GM20431 (cell line): ENCODE measurements around the gene RBBP4.
"Not testable (repeated sequence)": the region's sequence is repeated elsewhere in the genome, so short reads cannot be mapped to it uniquely, and the experiment has no call there.

Experiments used
- in situ Hi-C: fragments of 300-500 bp; cut with MseI, MboI; formaldehyde crosslinking; loops from one replicate; pipeline ENCODE4 v1.15.0; 2020; ENCODE audit warnings: low sequenced_read_pairs; ENCODE audit not compliant: unreplicated experiment

RBBP4 gene

GRCh38 chr1:32684167-32684811 is 33.3 kb downstream of the RBBP4 start:
- in situ Hi-C loops: no loop called here

DNA sequence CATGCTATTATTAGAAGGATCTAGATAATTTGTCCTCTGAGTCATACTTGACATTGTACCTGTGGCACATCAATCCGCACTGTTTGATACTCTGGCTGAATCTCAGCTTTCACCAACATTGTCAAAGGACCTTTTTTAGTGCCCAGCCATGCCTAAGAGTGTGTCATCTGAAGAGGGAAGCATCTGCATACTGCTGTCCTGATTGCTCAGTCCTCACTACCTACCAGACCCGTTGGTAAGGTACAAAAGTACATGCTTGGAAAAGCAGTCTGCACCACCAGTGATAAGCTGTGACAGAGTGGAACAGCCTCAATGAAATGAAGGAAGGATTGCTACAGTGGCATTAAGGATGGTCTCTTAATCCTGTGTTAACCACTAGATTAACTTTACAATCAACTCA is 34.5 kb downstream of the RBBP4 start:
- in situ Hi-C loops: no loop called here

DNA sequence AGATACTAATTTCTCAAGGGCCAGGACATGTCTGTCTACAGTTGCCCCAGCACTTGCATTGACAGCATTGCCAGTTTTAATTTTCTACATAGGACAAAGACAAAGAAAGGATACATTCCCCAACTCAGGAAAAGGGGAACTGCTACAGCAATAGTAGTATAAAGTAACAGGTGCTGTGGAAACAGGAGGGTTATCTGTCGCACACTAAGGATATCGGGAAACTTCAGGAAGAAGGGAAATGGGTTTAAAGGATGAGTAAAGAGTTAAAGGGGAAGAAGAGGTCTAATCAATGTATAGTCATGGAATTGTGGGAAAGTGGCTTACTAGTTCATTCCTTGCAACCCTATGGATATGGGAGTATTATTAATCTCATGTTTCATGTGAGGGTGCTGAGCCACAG is 35.4 kb downstream of the RBBP4 start:
- in situ Hi-C loops: no loop called here

GRCh38 chr1:32693455-32694174 is 42.6 kb downstream of the RBBP4 start:
- in situ Hi-C loops: no loop called here

DNA sequence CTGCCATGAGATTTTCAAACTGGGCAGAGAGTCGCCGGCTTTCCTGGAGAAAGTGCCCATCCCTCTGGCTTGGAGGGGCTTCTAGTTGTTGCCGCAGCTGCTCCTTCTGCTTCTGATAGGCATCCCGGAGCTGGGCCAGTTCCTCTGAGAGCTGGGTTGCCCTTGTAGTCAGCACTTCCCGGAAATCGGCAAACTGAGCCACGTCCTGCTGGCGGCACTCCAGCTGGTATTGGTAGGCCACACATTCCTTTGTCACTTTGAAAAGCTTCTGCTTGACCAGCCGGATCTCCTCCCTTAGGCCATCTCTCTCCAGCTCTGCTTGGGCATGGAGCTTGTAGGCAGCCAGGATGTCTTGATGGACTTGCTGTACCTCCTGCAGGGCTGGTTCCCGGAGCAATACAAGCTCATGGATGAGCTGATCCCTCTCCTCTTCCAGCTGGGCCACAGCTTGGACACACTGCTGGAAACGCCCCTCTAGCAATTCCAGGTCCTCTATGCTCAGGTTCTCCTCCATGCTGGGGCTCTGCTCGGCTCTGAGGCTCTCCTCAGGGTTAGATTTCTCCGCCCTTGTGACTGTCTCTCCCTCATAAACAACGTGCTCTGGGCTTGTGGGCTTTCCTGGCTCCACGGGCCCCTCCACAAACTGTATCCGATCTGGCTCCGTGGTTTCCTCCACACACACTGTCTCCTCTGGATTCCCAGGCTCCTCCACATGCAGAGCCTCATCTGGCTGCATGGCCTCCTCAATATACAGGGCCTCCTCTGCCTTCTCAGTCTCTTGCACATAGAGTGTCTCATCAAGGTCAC is 44.3 kb downstream of the RBBP4 start:
- in situ Hi-C loops: no loop called here

DNA sequence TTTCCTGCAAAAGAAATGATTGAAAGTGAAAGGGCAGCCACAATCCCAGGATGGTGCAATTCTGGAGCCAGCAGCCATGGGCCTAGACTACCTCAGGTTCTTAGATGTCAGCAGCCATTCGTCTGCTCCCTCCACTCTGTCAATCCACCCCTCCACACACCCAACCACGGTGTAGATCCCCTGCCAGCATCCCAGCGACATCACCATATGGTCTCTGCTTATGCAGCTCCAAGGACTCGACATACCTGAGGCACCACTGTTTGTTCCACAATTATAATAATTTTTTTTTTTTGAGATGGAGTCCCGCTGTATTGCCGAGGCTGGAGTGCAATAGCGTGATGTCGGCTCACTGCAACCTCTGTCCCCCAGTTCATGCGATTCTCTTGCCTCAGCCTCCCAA is 45.0 kb downstream of the RBBP4 start:
- in situ Hi-C loops: no loop called here

GRCh38 chr1:32696996-32697395 is 46.0 kb downstream of the RBBP4 start:
- in situ Hi-C loops: not testable (repeated sequence)

DNA sequence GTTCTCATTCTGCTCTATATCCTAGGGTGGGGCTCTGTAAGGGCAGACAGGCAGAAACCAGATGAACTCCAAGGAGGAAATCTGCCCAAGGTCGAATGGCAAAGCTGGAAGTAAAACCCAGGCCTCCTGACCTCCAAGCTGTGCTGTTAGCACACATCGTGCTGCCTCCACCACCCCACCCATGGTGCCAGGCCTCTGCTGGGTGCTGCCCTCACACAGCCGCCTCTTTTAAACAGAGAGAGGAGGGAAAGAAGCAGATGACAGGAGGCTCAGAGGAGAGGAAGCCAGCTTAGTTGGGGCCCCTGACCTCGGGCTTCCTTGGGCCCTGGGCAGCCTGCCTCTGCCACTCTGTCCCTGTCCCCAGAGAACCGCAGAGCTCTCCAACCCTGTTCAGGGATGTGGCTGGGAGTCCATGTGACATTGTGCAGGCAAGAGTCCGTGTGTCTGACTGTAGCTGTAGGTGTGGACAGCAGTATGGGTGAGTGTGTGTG is 50.5 kb downstream of the RBBP4 start:
- in situ Hi-C loops: no loop called here

DNA sequence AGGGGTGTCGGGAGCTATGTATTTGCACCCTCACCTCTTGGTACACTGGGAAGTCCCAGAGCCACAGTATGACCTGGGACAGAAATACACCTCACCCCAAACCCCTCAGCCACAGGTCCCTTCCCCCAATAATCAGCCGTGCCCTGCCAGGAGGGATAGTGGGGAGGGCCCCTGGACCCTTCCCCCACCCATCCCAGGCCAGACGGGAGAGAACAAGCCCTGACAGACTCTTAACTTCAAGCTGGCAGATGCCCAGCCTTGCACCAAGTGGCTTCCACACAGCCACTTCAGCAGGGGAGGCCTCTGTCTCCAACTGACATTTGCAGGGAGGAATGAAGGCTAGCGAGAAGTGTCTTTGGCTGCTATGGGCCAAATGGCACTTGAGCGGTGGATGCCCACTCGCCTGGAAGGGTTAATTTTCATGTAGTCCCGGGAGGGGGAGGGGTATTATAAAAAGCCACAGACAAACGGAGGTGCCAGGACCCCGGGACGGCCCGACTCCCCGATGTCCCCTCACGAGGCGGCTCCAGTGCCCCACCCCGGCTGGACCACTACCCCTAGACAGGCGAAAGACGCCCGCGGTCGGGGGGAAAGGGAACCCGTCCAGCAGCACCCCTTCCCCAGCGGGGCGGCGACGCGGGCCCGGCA is 51.1 kb downstream of the RBBP4 start:
- in situ Hi-C loops: no loop called here

- in situ Hi-C loops: no loop called here
Measured at GRCh38 chr1:32702599-32703478, 51.8 kb downstream of the RBBP4 start, which contains the start of gene SYNC. Gene SYNC (minus strand): TSS chr1:32702770. CDS start chr1:32702660, 110 bp downstream.

DNA sequence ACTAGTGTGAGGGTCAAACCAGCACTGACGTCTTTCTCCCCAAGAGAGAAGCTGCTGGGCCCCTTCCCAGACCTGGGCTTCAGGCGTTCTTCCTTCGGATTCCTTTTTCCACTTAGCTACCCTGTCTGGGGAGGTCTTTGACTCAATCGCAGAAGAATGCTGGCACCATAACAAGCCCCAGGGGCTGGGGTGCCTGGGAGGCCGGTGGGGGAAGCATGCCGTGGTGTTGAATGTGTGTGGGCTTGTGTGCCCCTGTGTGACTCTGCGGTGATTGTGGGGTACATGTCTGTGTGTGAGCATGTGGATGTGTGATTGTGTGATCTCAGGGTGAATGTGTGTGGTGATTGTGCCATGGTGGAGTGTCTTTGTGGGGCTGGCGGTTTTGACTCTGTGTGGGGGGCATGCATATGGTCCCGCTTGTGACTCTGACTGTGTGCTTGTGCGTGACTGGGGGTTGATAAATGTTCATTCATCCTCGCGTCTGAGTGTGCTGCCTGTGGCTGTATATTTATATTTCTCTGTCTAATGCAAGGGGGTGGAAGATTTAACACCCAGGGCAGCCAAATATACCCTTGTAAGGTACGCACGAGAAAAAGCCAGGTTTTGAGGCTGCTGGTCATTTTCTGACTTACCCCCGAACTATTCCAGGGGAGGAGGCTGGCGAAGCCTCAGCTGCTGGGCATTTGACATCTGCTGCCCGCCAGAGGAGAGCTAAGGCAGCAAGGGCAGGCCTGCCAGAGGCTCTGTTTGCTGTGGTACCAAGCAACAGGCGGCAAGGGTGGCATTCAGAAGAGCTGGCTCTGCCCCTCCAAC is 52.7 kb downstream of the RBBP4 start:
- in situ Hi-C loops: no loop called here

DNA sequence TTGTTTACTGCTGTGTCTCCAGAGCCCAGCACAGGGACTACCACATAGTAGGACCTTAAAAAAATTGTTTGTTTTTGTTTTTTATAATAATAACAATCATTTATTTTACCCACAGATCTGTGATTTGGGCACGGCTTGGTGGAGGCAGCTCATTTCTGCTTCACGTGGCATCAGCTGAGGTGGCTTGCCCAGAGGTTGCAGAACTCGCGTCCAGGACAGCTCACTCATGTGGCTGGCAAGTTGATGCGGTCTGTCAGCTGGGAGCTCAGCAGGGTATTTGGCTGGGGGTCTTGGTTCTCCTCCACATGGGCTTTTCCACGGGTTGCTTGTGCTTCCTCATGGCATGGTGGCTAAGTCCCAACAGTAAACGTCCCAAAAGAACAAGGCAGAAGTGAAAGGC is 54.5 kb downstream of the RBBP4 start:
- in situ Hi-C loops: no loop called here

DNA sequence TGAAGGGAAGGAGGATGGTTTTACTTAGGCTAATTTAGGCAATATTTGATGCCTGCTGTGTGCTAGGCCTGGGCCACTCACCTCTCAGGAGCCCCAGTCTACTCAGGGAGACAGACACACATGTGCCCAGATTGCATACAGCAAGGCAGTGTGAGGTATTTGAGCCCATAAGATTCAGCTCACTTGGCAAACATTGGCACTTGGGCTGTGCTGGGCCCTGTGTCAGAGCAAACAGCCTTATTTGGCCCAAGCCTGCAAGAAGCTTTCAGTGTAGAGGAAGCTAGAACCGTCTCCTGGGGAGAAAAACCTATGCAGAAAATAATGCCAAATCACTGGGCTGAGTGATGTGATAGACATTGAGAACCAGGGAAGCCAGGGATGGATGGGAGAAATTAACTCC is 55.5 kb downstream of the RBBP4 start:
- in situ Hi-C loops: no loop called here

DNA sequence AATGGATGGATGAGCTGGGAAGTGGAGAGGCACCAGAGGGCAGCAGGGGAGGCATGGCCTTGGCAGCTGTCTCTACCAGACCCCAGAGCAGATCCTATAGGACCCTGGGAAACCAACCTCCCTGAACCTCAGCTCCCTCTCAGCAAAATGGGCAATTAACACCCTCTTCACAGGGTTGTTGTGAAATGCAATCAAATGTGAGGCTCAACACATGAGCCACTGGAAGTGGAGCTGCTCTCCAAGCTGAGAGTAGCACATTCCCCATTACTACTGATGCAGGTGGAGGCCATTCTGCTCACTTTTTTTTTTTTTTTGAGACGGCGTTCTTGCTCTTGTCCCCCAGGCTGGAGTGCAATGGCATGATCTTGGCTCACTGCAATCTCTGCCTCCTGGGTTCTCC is 58.1 kb downstream of the RBBP4 start:
- in situ Hi-C loops: no loop called here

DNA sequence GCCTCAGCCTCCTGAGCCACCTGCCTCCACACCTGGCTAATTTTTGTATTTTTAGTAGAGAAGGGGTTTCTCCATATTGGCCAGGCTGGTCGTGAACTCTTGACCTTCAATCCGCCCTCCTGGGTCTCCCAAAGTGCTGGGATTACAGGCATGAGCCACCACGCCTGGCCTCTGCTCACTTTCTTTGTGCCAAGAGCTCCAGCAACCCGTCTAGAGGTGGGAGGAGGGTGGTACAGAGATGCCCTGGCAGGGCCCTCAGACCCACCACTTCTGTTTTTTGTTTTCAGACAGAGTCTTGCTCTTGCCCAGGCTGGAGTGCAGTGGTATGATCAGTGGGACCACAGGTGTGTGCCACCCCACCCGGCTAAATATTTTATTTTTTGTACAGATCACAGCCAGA is 58.5 kb downstream of the RBBP4 start:
- in situ Hi-C loops: no loop called here

- in situ Hi-C loops: not testable (repeated sequence)
Measured at GRCh38 chr1:32711221-32711620, 60.2 kb downstream of the RBBP4 start.

DNA sequence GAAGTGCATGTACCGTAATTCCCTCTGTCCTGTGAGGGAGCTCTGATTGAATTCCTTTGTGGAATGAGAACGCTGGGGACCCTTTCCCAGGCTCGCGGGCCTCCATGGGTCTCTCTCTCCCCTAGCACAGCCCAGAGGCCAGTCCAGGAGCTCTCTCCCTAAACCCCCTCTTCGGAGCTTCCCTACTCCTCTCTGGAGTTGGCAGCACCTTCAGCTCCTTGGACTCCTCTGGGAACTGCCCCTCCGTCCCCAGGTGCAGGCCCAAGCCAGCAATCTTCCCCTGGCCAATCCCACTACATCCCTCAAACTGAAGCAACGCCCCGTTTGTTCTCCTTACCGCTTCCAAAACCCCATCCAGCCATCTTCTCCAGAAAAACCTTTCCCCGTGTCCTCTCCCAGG is 62.1 kb downstream of the RBBP4 start:
- in situ Hi-C loops: no loop called here

DNA sequence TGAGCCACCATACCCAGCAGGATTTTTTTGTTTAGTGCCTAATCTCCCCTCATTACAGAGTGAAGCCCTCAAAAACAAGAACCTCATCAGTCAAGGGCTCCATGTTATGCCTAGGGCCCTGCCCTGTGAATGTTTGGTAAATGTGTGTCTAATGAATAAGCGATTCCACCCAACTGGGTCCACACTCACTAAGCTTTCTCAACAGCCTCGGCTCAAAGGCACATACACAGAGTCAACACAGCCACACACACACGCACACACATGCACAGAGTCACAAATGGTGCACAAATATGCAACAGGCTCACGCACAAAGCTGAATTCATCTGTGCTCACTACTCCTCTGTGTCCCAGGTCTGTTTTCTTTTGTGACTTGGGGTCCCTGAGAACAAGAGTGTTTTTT is 63.3 kb downstream of the RBBP4 start:
- in situ Hi-C loops: no loop called here

- in situ Hi-C loops: no loop called here
Measured at GRCh38 chr1:32715901-32716311, 64.9 kb downstream of the RBBP4 start.
